Stimulated activated CD4-positive, alpha-beta T cell treated with anti-CD3 and anti-CD28 coated beads, Interleukin-4, amount 100 ng/mL, for 4 hours (primary cell): ENCODE data around the gene ARAP1.
A peak's percentile ranks its signal among the peaks of the same experiment; 100 is the strongest.

ENCODE experiments used
- DNase-seq, 2 experiments: peaks; one replicate each; pipeline ENCODE4 v3.0.0-alpha.2; 2020

ARAP1 gene

GRCh38 chr11:72741849-72742512 lies 10.2 kb downstream of the ARAP1 start:
- no peak for DNase-seq

DNA sequence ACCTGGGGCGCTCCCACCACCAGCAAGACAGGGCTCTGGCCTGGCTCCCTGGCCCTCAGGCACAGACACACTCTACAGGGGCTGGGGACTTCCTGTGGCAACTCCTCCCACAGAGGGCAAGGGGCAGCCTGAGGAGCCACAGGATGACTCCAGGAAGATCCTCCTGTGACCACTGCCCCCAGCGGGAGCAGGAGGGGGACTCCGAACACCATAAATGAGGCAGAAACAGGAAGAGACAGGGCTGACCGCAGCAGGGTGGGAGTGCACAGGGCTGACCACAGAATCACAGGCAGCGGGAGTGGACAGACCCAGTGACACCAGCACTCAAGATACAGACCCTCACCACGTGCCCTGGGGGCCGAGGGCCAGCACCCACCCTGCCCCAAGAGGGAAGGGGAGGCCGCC lies 10.8 kb downstream of the ARAP1 start:
- no peak for DNase-seq

DNA sequence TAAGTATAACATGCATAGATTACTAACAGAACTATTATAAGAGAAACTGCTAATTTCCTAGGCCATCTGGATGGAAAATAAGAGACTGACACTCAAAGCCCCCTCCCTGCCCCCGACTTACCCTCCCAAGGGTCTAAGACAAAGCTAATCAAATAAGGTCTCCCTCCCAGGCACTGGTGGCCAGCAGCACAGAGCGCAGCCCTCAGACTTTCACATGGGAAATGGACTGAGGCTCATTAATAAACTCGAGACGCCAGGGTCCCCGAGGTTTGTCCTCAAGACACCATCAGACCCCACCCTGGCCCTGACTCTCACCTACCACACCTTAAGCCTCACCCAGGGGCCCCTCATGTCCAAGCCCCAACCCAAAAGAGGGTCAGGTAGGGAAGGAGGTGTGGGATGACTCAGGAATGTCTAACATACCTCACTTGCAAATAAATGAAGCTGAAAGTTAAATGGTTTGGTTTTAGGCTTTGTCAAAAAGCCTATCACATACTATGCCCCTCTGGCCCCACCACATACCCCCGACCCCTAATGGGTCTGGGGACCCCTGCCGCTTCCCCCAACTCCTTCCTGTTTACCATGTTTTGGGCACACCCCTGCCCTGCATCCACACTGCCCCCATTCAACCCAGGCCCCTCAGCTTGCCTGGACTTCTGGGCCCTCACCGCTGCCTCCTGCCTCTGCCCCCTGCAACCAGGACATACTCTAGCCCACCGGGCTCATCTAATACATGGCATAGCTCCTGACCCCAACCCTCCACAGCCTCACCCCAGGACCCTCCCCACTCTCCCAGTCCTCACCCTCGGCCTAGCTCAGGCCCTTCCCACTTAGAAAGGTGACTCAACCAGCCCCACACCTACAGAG lies 11.4 kb downstream of the ARAP1 start:
- no peak for DNase-seq

- DNase-seq: no peak
Measured at GRCh38 chr11:72740060-72740424, 12.2 kb downstream of the ARAP1 start.

DNA sequence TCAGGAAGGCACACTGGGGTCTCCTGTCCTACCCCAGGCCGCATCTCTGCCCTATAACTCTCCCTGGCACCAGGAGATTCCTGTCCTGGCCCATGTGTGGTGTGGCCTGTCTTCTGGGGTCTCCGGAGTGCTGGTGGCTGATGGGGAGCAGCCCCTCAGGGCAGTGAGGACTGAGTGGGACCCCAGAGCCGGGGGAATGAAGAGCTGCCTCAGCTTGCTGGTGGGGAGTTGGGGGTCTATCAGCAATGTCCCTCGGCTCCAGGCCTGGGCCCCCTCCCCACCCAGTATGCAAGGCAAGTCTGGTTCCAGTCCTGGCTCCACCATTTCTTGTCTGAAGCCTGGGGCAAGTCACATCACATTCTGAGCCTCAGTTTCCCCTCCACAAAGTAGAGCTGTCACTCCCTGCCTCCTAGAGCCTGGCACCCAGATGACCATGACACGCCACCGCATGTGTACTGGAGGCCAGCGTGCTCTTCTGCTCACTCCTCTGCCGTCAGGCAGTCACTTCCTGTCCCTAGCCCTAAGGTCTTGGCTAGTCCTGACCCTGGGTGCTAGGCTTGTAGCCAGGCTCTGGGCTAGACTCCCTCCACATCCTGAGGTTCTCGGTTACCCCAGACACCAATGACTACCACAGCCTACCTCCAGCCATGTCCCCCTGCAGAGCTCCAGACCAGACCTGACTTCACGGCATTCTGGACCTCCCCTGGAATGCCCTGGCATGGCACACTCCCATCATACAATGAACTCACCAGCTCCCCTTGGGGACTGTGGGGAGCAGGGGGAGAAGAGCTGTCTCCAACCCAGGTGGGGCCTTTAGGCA lies 12.8 kb downstream of the ARAP1 start:
- no peak for DNase-seq

DNA sequence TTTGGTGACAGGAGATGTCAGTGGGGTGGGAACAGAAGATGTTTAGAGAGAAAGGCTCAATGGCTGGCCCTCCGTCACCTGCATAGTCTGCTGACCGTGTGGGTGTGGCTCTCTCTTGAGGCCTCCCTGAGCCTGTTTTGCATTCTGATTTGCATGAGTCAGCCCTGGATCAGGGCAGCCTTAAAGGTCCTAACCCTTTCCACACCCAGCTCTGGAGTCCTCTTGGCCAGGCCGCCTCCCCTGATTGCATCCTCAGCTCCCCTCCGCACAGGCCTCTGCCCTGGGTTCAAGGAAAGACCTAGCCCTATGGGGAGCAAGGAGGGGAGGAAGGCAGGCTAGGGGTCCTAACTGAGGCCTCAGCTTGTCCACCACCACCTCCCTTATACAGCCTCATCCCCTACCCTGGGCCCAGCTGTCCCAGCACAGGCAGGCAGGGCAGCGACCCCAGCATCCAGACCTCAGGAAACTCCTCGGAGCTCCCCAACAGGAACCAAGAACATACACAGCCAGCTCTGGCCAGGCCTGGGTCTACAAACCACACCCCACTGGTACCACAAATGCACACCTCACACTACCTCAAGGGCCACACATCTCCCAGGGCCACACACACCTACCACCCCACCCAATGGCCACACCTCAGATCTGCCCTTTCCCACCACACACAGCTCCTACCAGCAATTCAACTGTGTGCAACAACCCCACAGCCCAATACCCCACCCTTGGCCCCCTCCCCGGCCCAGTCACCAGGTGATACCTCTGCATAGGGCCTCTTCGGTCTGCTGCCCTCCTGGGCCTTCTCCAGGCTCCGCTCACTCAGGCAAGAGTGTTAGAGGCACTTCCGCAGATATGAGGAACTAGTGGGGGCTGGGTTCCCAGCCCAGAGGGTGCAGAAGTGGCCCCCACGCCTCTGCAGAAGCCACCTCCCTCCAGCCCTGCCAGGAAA lies 13.7 kb downstream of the ARAP1 start:
- no peak for DNase-seq

GRCh38 chr11:72737336-72737735 lies 14.9 kb downstream of the ARAP1 start:
- DNase-seq: no peak

GRCh38 chr11:72736452-72737069 lies 15.6 kb downstream of the ARAP1 start:
- peak; percentile 36 to 62 for DNase-seq

GRCh38 chr11:72735495-72736027 lies 16.6 kb downstream of the ARAP1 start:
- DNase-seq: no peak

GRCh38 chr11:72732329-72732728 lies 19.9 kb downstream of the ARAP1 start:
- no peak for DNase-seq

- DNase-seq: no peak
Measured at GRCh38 chr11:72730737-72731136, 21.5 kb downstream of the ARAP1 start.

- no peak for DNase-seq
Measured at GRCh38 chr11:72730243-72730642, 22.0 kb downstream of the ARAP1 start.

DNA sequence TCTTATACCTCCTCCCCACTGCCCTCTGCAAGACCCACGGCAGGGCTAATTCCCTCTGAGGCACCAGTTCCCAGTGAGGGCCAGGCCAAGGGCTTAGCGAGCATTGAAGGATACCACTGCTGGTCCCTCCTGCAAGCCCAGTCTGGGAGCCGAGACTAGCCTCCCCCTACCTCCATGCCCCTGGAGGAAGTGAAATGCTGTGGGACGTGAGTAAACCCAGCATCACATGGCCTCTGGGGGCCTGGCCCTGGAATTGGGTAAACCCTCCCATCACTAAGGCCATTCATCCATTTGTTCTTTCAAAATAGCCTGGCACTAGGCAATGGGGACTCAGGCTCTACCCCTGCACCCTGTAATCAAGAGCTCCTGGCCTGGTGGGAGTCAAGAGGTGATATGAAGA lies 24.7 kb downstream of the ARAP1 start:
- DNase-seq: no peak

DNA sequence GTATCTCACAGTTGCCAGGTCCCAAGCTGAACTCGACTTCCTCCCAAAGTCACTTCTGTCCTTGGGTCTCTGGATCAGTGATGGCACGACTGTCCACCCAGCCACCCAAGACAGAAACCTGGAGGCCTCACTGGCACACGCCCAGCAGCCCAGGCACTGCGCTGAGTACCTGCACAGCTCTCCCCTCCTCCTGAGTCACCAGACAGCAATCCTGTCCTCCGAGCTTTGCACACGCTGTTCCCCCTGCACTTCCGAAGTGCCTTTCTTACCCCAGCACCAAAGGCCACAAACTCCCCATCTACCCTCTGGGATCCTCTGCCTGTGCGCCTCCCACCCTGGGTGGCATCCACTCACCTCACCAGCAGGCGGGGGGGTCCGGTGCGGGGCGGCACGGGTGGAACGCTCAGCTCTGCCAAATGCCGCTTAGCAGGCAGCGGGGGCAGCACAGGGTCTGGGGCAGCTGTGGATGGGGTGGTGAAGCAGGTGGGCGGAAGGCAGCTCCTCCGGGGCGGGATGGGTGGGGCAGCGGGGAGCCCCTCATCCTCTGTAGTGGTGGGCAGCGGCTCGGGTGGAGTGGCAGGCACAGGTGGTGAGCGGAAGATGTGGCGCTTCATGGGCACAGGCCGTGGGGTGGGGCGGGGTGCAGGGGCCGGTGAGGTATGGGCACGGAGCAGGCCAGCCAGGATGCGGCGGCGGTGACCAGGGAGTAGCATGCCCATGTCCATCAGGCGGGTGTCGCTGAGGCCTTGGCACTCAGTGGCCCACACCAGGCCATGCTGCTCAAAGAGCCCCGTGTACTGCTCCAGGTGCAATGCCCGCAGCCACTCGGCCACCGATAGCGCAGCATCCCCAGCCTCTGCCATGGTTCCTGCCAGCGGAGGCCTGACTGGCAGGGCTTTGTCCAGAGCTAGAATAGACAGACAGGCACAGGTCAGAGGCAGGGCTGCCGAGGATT lies 25.7 kb downstream of the ARAP1 start:
- DNase-seq: no peak

DNA sequence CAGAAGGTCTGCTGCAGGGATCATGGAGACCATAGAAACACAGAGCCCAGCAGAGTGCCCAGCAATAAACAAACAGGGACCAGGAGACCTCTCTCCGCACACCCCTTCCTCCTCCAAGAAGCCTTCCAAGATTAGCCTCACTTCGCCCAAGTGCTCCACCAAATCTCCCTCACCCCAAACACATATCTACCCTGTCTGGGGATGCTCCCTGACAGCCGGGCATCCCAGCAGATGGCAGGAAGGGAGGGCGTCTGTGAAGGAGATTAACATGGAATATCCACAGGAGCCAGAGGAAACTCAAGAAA lies 26.5 kb downstream of the ARAP1 start:
- DNase-seq: no peak

- peak; percentile 65 to 71 for DNase-seq
Measured at GRCh38 chr11:72724851-72725723, 27.1 kb downstream of the ARAP1 start.

DNA sequence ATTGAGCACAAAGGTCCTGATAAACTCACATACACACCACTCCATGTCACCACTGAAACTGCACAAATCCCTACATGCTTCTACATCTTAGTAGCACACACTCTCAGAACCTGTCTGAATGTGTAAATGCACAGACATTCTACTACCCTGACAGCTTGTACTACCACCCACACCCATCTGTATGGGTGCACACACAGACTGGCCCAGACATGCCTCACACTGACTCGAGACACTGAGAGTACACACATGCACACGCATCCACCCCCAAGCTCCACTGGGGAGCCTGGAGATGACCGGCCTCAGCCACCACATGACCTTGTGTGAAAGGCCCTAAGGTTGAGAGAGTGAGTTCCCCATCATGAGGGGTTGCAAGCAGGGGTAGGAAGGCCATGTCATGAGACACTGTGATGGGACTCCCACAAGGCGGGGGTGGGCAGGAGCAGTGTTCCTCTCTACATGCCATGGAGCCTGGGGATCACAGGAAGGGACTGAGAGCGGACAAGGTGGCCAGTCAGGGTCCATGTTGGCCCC lies 28.1 kb downstream of the ARAP1 start:
- DNase-seq: no peak

- DNase-seq: no peak
Measured at GRCh38 chr11:72723508-72723907, 28.7 kb downstream of the ARAP1 start.

GRCh38 chr11:72722050-72722748 lies 30.0 kb downstream of the ARAP1 start:
- DNase-seq: peak; percentile 74 to 78
